IMR-90 (cell line): ENCODE results near the gene IVNS1ABP. TPM values are rescaled to one million over a fixed set of nuclear protein-coding genes. Genes with fewer than 3 reads are reported as not detected.

Source experiments
- ATAC-seq: fragments of 200-7000 bp; cut with Tn5 transposase; 2 replicates; pipeline ENCODE4 v1.9.1; 2020; ENCODE audit warnings: low read depth, mild to moderate bottlenecking, moderate library complexity
- BruUV-seq: library from RNA; stranded (reverse); fragments of 400-500 nt; replicated peaks from 2 replicates; lab custom pipeline; 2021; lab: Mats Ljungman, UMichigan
- CTCF ChIA-PET: fragments of 300-600 bp; formaldehyde crosslinking; extraction: SDS; loops from one replicate; lab custom pipeline; 2021; ENCODE audit warnings: antibody characterized with exemption; lab: Yijun Ruan, JAX
- POLR2A ChIA-PET: fragments of 300-600 bp; sonication (Branson Sonifier 250); formaldehyde crosslinking; loops from one replicate; lab custom pipeline; 2022; ENCODE audit warnings: antibody characterized with exemption; ENCODE audit not compliant: unreplicated experiment; lab: Charles Lee
- DNase-seq: peaks from one replicate; pipeline ENCODE4 v3.0.0; 2013
- H2AFZ ChIP-seq: replicated peaks from 2 replicates; pipeline ENCODE3; 2013; ENCODE audit warnings: low read length, mild to moderate bottlenecking; ENCODE audit not compliant: poor library complexity
- H2AK5ac ChIP-seq: 2 replicates; pipeline ENCODE4 v1.6.1; 2013; ENCODE audit warnings: low read depth, low read length, inconsistent platforms
- H2AK9ac ChIP-seq: replicated peaks from 2 replicates; pipeline ENCODE3; 2013; ENCODE audit warnings: mild to moderate bottlenecking, low read depth, low read length, moderate library complexity; ENCODE audit not compliant: poor library complexity
- H2BK120ac ChIP-seq: 2 replicates; pipeline ENCODE4 v1.6.1; 2013; ENCODE audit warnings: low read depth, low read length, inconsistent platforms
- H2BK15ac ChIP-seq: 3 replicates; pipeline ENCODE4 v1.6.1; 2013; ENCODE audit warnings: low read depth, low read length, inconsistent platforms
- H2BK20ac ChIP-seq: 2 replicates; pipeline ENCODE4 v1.6.1; 2013; ENCODE audit warnings: low read depth, mild to moderate bottlenecking, inconsistent platforms, low read length, moderate library complexity
- H2BK5ac ChIP-seq: 2 replicates; pipeline ENCODE4 v1.6.1; 2013; ENCODE audit warnings: mild to moderate bottlenecking, low read depth, low read length, inconsistent platforms; ENCODE audit not compliant: poor library complexity, severe bottlenecking
- H3K14ac ChIP-seq: replicated peaks from 2 replicates; pipeline ENCODE4 v1.6.1; 2013; ENCODE audit warnings: low read depth, low read length, inconsistent platforms
- H3K18ac ChIP-seq: 2 replicates; pipeline ENCODE4 v1.6.1; 2013; ENCODE audit warnings: low read depth, low read length, control low read depth
- H3K23ac ChIP-seq: 2 replicates; pipeline ENCODE4 v1.6.1; 2013; ENCODE audit warnings: low read depth, low read length, inconsistent platforms
- H3K27ac ChIP-seq: 2 replicates; pipeline ENCODE4 v1.5.1; 2013; ENCODE audit warnings: mild to moderate bottlenecking, control low read depth, low read length; ENCODE audit not compliant: insufficient read depth
- H3K27me3 ChIP-seq: 2 replicates; pipeline ENCODE4 v1.6.1; 2013; ENCODE audit warnings: low read length; ENCODE audit not compliant: control insufficient read depth, insufficient read depth
- H3K36me3 ChIP-seq: 2 replicates; pipeline ENCODE4 v1.6.1; 2013; ENCODE audit warnings: low read length, mixed read lengths; ENCODE audit not compliant: control insufficient read depth, insufficient read depth
- H3K4ac ChIP-seq: 2 replicates; pipeline ENCODE4 v1.6.1; 2013; ENCODE audit warnings: low read depth, low read length, inconsistent platforms
- H3K4me1 ChIP-seq: 2 replicates; pipeline ENCODE4 v1.6.1; 2013; ENCODE audit warnings: low read length, mixed read lengths; ENCODE audit not compliant: control insufficient read depth, insufficient read depth
- H3K4me2 ChIP-seq: 2 replicates; pipeline ENCODE4 v1.6.1; 2013; ENCODE audit warnings: low read depth, mild to moderate bottlenecking, control low read depth, low read length, moderate library complexity
- H3K4me3 ChIP-seq: 2 replicates; pipeline ENCODE4 v1.5.1; 2013; ENCODE audit warnings: low read depth, mild to moderate bottlenecking, control low read depth, low read length, moderate library complexity; ENCODE audit not compliant: insufficient read depth
- H3K56ac ChIP-seq: 2 replicates; pipeline ENCODE4 v1.6.1; 2013; ENCODE audit warnings: low read length, inconsistent platforms; ENCODE audit not compliant: insufficient read depth; ENCODE audit errors: extremely low read depth
- H3K79me1 ChIP-seq, 2 experiments: 2 replicates each; pipeline ENCODE4 v1.6.1; 2013; ENCODE audit warnings: low read length in 2 of 2, inconsistent platforms in 1 of 2, low read depth in 1 of 2
- H3K9ac ChIP-seq: 2 replicates; pipeline ENCODE4 v1.6.1; 2013; ENCODE audit warnings: low read depth, low read length, control low read depth
- H3K9me1 ChIP-seq: 2 replicates; pipeline ENCODE4 v1.6.1; 2013; ENCODE audit warnings: low read length, inconsistent platforms; ENCODE audit not compliant: insufficient read depth
- H3K9me3 ChIP-seq: 2 replicates; pipeline ENCODE4 v1.6.1; 2013; ENCODE audit warnings: low read length; ENCODE audit not compliant: control insufficient read depth, insufficient read depth
- H4K20me1 ChIP-seq: 2 replicates; pipeline ENCODE4 v1.6.1; 2013; ENCODE audit warnings: low read length, inconsistent platforms; ENCODE audit not compliant: insufficient read depth
- H4K5ac ChIP-seq: 2 replicates; pipeline ENCODE4 v1.6.1; 2013; ENCODE audit warnings: mild to moderate bottlenecking, low read depth, low read length, control low read depth
- H4K8ac ChIP-seq, 2 experiments: 2 replicates each; pipeline ENCODE4 v1.6.1; 2013; ENCODE audit warnings: low read depth in 2 of 2, low read length in 2 of 2, control low read depth in 1 of 2, inconsistent platforms in 1 of 2
- H4K91ac ChIP-seq: 2 replicates; pipeline ENCODE4 v1.6.1; 2013; ENCODE audit warnings: low read depth, low read length, inconsistent platforms; ENCODE audit not compliant: insufficient read depth
- BHLHE40 ChIP-seq: fragments of 150-350 bp; IDR thresholded peaks from 2 replicates; pipeline ENCODE4 v1.6.1; 2016; ENCODE audit warnings: mild to moderate bottlenecking, low read depth, low read length
- CEBPB ChIP-seq: IDR thresholded peaks from 2 replicates; pipeline ENCODE4 v1.6.1; 2012; ENCODE audit warnings: low read depth, low read length, improper control_type of control experiment
- MAFK ChIP-seq: IDR thresholded peaks from 2 replicates; pipeline ENCODE4 v1.6.1; 2012; ENCODE audit warnings: low read depth, low read length, improper control_type of control experiment
- NFE2L2 ChIP-seq: fragments of 150-350 bp; IDR thresholded peaks from 2 replicates; pipeline ENCODE4 v1.6.1; 2016; ENCODE audit warnings: low read depth, mild to moderate bottlenecking, low read length
- RCOR1 ChIP-seq: IDR thresholded peaks from 2 replicates; pipeline ENCODE4 v1.6.1; 2012; ENCODE audit warnings: mild to moderate bottlenecking, low read length, improper control_type of control experiment; ENCODE audit not compliant: insufficient replicate concordance
- RFX5 ChIP-seq: IDR thresholded peaks from 2 replicates; pipeline ENCODE4 v1.8.0; 2012; ENCODE audit warnings: low read depth, mild to moderate bottlenecking, low read length, moderate library complexity
- SMC3 ChIP-seq: fragments of 150-350 bp; IDR thresholded peaks from 2 replicates; pipeline ENCODE4 v1.6.1; 2016; ENCODE audit warnings: low read depth, mild to moderate bottlenecking, antibody characterized with exemption, low read length, moderate library complexity
- WGBS, 2 experiments: methylation state at CpG; one replicate each; pipeline versions ENCODE4 v1.1.5 to v1.1.7; 2013; ENCODE audit warnings: missing lambda C conversion rate in 2 of 2; ENCODE audit not compliant: insufficient read length in 1 of 2; ENCODE audit errors: extremely low coverage in 2 of 2; 5-methylcytosine and 5-hydroxymethylcytosine counted together
- dilution Hi-C: fragments of 300-500 bp; cut with HindIII; formaldehyde crosslinking; loops from one replicate; pipeline ENCODE4 v1.14.3; 2018; ENCODE audit warnings: low sequenced_read_pairs; ENCODE audit not compliant: unreplicated experiment
- in situ Hi-C: fragments of 300-500 bp; cut with MboI; formaldehyde crosslinking; loops from 3 replicates; pipeline ENCODE4 v1.14.3; 2019; ENCODE audit warnings: low sequenced_read_pairs, inconsistent platforms, mixed read lengths
- intact Hi-C: fragments of 100-400 bp; cut with micrococcal nuclease; formaldehyde crosslinking; loops from 2 replicates; pipeline ENCODE4 v1.10.0; 2022
- microRNA-seq, 2 experiments: library from miRNA; stranded (forward) in 1 of 2; unstranded in 1 of 2; fragments of 10-50 nt in 1 of 2; fragments of <30 nt in 1 of 2; gene quantifications in 1 of 2; microRNA quantifications in 1 of 2; one replicate each; pipeline versions ENCODE3 to v1.1.0; 2013 to 2020; ENCODE audit not compliant: insufficient read depth in 1 of 2, insufficient read length in 1 of 2, unreplicated experiment in 1 of 2
- polyA plus RNA-seq, 3 experiments: library from polyadenylated mRNA; depleted of rRNA; stranded (reverse); fragments of >200 nt; gene quantifications; 2 replicates each; pipeline ENCODE4 v1.2.3, GENCODE V29; 2012; ENCODE audit warnings: low replicate concordance in 1 of 3
- small RNA-seq, 5 experiments: library from RNA; depleted of rRNA; stranded (forward); fragments of <200 nt; gene quantifications; one replicate each; pipeline ENCODE3, GENCODE V24; 2012
- total RNA-seq: library from RNA; depleted of rRNA; stranded (reverse); fragments of >200 nt; gene quantifications from 2 replicates; pipeline ENCODE4 v1.2.3, GENCODE V29; 2012; rRNA removed

IVNS1ABP gene
- total and polyA plus RNA-seq, 2 of the 4 experiments (the other 2 are of a cell fraction) = 21.8 to 26.7 TPM

GRCh38 chr1:185249563-185249962 lies 67.5 kb downstream of the IVNS1ABP start:
- H2BK15ac ChIP-seq = no peak overlapping the region
- DNase-seq = no peak

More at GRCh38 chr1:185249563-185249962, 67.5 kb downstream of the IVNS1ABP start:
- no peak overlapping the region for H3K4me3 ChIP-seq
- no peak overlapping the region for H3K56ac ChIP-seq
- dilution Hi-C loops (no loop called here), in situ Hi-C loops (no loop called here), intact Hi-C loops (no loop called here)
- H4K91ac ChIP-seq = no peak overlapping the region
- H3K23ac ChIP-seq = no peak overlapping the region
- no peak overlapping the region for H3K14ac ChIP-seq
- H3K79me1 ChIP-seq = no peaks in the 10 kb centered on the region
- POLR2A ChIA-PET = no interaction called here
- H4K5ac ChIP-seq = no peak overlapping the region
- WGBS, 2 experiments = 20% methylated on average over 1 of the region's 2 CpGs; no CpG with 5 or more reads in 1 of the 2 experiments
- no peak overlapping the region for H3K27ac ChIP-seq
- no peak overlapping the region for H2BK5ac ChIP-seq
- H2AFZ ChIP-seq = no peak overlapping the region
- no peak overlapping the region for H2BK120ac ChIP-seq
- H3K27me3 ChIP-seq = no peaks in the 10 kb centered on the region
- CTCF ChIA-PET = no interaction called here
- H3K9me3 ChIP-seq = no peaks in the 10 kb centered on the region
- no peaks in the 10 kb centered on the region for H4K20me1 ChIP-seq
- H2AK9ac ChIP-seq = no peak overlapping the region
- no TSS peak for BruUV-seq
- H3K9ac ChIP-seq = no peak overlapping the region
- H3K18ac ChIP-seq = no peak overlapping the region
- TF ChIP-seq BHLHE40 (no peak), NFE2L2 (no peak), SMC3 (no peak), RFX5 (no peak), RCOR1 (no peak), MAFK (no peak), CEBPB (no peak)
- no peak overlapping the region for H4K8ac ChIP-seq
- H3K4me2 ChIP-seq = no peak overlapping the region
- H3K4me1 ChIP-seq = no peaks in the 10 kb centered on the region
- H2AK5ac ChIP-seq = no peak overlapping the region
- H3K36me3 ChIP-seq = no peaks in the 10 kb centered on the region
- no peak overlapping the region for H3K4ac ChIP-seq
- ATAC-seq = no peak
- no peak overlapping the region for H2BK20ac ChIP-seq
- H3K9me1 ChIP-seq = peaks cover 3% of the 10 kb centered on the region

Small RNA genes lying within 50 kb of the gene (microRNA-seq; reads per million reads assigned to microRNA genes)
- not detected for gene RF00019 (ENCODE audit: insufficient read depth, insufficient read length)

Small RNA genes lying within 50 kb of the gene (small RNA-seq; reads per million reads assigned to genes)
- gene RF00019 = 0 reads per million in 5 experiments

Other genes starting within 250 kb of the IVNS1ABP start
- gene TRMT1L, start 160.3 kb downstream of the IVNS1ABP start, total RNA-seq = 21.9 and 25.3 TPM in 2 replicates
- gene TRMT1L, start 160.3 kb downstream of the IVNS1ABP start, polyA plus RNA-seq (2012; rRNA removed) = 8.6 and 11.0 TPM in 2 replicates
- gene SWT1, start 160.1 kb downstream of the IVNS1ABP start, total RNA-seq = 2.7 and 4.2 TPM in 2 replicates
- gene SWT1, start 160.1 kb downstream of the IVNS1ABP start, polyA plus RNA-seq (2012; rRNA removed) = 0.80 and 0.82 TPM in 2 replicates